ENCODE data around the gene MAML1. TPM values are rescaled to one million over a fixed set of nuclear protein-coding genes. Genes with fewer than 3 reads are reported as not detected.

The MAML1 gene
- polyA plus RNA-seq, 1 donor from 2014 or later: 6.8 TPM

GRCh38 chr5:179747811-179748210 lies 15.2 kb downstream of the MAML1 start:
- no peak overlapping the region for H3K27ac ChIP-seq (ENCODE audit: low read length)
- H3K9me2 ChIP-seq (ENCODE audit: insufficient read depth, low read length): no peaks in the 10 kb centered on the region
- peaks cover 6% of the 10 kb centered on the region for H3K36me3 ChIP-seq (ENCODE audit: insufficient read depth, low read length)
- no peaks in the 10 kb centered on the region for H3F3A ChIP-seq (ENCODE audit: insufficient read depth, low read length, poor library complexity, severe bottlenecking)
- H3K27me3 ChIP-seq (ENCODE audit: insufficient read depth, low read depth, low read length): no peaks in the 10 kb centered on the region
- no peaks in the 10 kb centered on the region for H3K9me3 ChIP-seq (ENCODE audit: low read length)
- H3K9ac ChIP-seq (ENCODE audit: low read length): no peak overlapping the region
- no peak overlapping the region for H2AFZ ChIP-seq (ENCODE audit: low read depth, low read length)
- TF ChIP-seq TAF1 (IDR thresholded peaks at IDR 0.05; ENCODE audit: low read depth): no peak
- no peak for TF ChIP-seq POLR2AphosphoS5 (IDR thresholded peaks at IDR 0.05)
- peaks cover 68% of the 10 kb centered on the region for H3K79me2 ChIP-seq (replicated peaks; ENCODE audit: insufficient read depth, low read length)
- H3K4me3 ChIP-seq (ENCODE audit: low read length): no peak overlapping the region
- no peaks in the 10 kb centered on the region for H4K20me1 ChIP-seq (ENCODE audit: insufficient read depth)
- H3K4me2 ChIP-seq (ENCODE audit: low read length): no peak overlapping the region

GRCh38 chr5:179749857-179750508 lies 17.4 kb downstream of the MAML1 start:
- Histone ChIP-seq H3K36me3 (ENCODE audit: insufficient read depth, low read length) (peaks cover 6% of the 10 kb centered on the region), H3K27me3 (ENCODE audit: insufficient read depth, low read depth, low read length) (no peaks in the 10 kb centered on the region), H3K27ac (ENCODE audit: low read length) (no peak overlapping the region), H3K9ac (ENCODE audit: low read length) (no peak overlapping the region), H3F3A (ENCODE audit: insufficient read depth, low read length, poor library complexity, severe bottlenecking) (no peaks in the 10 kb centered on the region), H4K20me1 (ENCODE audit: insufficient read depth) (peaks cover 5% of the 10 kb centered on the region), H3K4me2 (ENCODE audit: low read length) (no peak overlapping the region), H3K79me2 (replicated peaks; ENCODE audit: insufficient read depth, low read length) (peaks cover 71% of the 10 kb centered on the region), H2AFZ (ENCODE audit: low read depth, low read length) (no peak overlapping the region), H3K9me2 (ENCODE audit: insufficient read depth, low read length) (no peaks in the 10 kb centered on the region), H3K4me3 (ENCODE audit: low read length) (no peak overlapping the region), H3K9me3 (ENCODE audit: low read length) (no peaks in the 10 kb centered on the region)
- TF ChIP-seq MXI1 (conservative IDR thresholded peaks at IDR 0.05; ENCODE audit: poor library complexity, severe bottlenecking) (no peak), SMC3 (conservative IDR thresholded peaks at IDR 0.05; ENCODE audit: poor library complexity) (no peak), REST (IDR thresholded peaks at IDR 0.05; ENCODE audit: borderline replicate concordance) (no peak), CTCF (IDR thresholded peaks at IDR 0.05; ENCODE audit: poor library complexity, severe bottlenecking) (no peak), EP300 (conservative IDR thresholded peaks at IDR 0.05; ENCODE audit: poor library complexity, severe bottlenecking) (no peak), EZH2 (IDR thresholded peaks at IDR 0.05; ENCODE audit: borderline replicate concordance, insufficient read depth, low read length, poor library complexity, severe bottlenecking) (no peak), POLR2AphosphoS5 (IDR thresholded peaks at IDR 0.05) (no peak), TAF1 (IDR thresholded peaks at IDR 0.05; ENCODE audit: low read depth) (no peak), RAD21 (conservative IDR thresholded peaks at IDR 0.05) (no peak)

All from neural cell (in vitro differentiated cells).